ENCODE results near the gene CDK6.
A peak's percentile ranks its signal among the peaks of the same experiment; 100 is the strongest.

Gene CDK6

GRCh38 chr7:92674379-92674778 lies 162.0 kb downstream of the CDK6 start:
- H3K4me3 ChIP-seq (ENCODE audit: low read length): no peak overlapping the region
- TF ChIP-seq, protein P1, sequence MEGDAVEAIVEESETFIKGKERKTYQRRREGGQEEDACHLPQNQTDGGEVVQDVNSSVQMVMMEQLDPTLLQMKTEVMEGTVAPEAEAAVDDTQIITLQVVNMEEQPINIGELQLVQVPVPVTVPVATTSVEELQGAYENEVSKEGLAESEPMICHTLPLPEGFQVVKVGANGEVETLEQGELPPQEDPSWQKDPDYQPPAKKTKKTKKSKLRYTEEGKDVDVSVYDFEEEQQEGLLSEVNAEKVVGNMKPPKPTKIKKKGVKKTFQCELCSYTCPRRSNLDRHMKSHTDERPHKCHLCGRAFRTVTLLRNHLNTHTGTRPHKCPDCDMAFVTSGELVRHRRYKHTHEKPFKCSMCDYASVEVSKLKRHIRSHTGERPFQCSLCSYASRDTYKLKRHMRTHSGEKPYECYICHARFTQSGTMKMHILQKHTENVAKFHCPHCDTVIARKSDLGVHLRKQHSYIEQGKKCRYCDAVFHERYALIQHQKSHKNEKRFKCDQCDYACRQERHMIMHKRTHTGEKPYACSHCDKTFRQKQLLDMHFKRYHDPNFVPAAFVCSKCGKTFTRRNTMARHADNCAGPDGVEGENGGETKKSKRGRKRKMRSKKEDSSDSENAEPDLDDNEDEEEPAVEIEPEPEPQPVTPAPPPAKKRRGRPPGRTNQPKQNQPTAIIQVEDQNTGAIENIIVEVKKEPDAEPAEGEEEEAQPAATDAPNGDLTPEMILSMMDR (IDR thresholded peaks at IDR 0.05; ENCODE audit: low read depth, low read length): no peak
- no peak for TF ChIP-seq EZH2phosphoT487 (IDR thresholded peaks at IDR 0.05; ENCODE audit: low read depth)
- no peak overlapping the region for H3K4me2 ChIP-seq (ENCODE audit: low read length)
- no peaks in the 10 kb centered on the region for H3K27me3 ChIP-seq (ENCODE audit: low read depth, low read length)
- H3K27ac ChIP-seq (ENCODE audit: low read length): no peak overlapping the region
- no peaks in the 10 kb centered on the region for H3K79me2 ChIP-seq (ENCODE audit: low read length)
- no peaks in the 10 kb centered on the region for H3K9me3 ChIP-seq (ENCODE audit: insufficient read depth, low read length)
- no peak overlapping the region for H2AFZ ChIP-seq (ENCODE audit: low read depth, low read length)
- H3K9ac ChIP-seq (ENCODE audit: low read length): no peak overlapping the region
- peaks cover 12% of the 10 kb centered on the region for H3K36me3 ChIP-seq (replicated peaks; ENCODE audit: low read depth, low read length)
- peaks cover 19% of the 10 kb centered on the region for H3K4me1 ChIP-seq (ENCODE audit: low read length)
- no peaks in the 10 kb centered on the region for H4K20me1 ChIP-seq (ENCODE audit: insufficient read depth, low read length)

DNA sequence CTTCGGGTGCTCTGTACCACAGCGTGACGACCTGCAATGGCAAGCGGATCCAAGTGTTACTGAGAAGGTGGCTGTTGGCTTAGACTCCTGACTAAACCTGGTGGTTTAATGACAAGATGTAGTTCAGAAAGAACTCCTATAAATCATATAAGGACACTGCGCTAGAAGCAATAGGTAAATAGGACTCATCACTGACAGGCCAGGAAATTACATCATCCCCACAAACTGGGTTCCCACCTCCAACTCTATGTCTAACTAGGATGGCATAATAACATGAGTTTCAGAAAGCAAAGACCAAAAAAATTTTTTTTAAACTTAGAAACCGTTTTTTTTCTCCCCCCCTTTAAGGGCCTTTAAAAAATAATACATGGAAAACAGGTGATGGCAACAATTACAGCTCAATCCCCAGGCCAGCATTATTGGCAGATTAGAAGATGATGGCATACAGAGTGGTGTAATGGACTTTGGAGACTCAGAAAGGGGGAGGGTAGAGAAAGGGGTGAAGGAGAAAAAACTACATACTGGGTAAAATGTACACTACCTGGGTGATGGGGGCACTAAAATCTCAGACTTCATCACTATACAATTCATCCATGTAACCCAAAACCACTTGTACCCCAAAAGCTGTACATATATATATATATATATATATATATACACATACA lies 164.7 kb downstream of the CDK6 start:
- Histone ChIP-seq H3K4me1 (ENCODE audit: low read length) (peaks cover 19% of the 10 kb centered on the region), H3K27ac (ENCODE audit: low read length) (no peak overlapping the region), H3K36me3 (replicated peaks; ENCODE audit: low read depth, low read length) (peaks cover 12% of the 10 kb centered on the region), H2AFZ (ENCODE audit: low read depth, low read length) (no peak overlapping the region), H3K9me3 (ENCODE audit: insufficient read depth, low read length) (no peaks in the 10 kb centered on the region), H3K27me3 (ENCODE audit: low read depth, low read length) (no peaks in the 10 kb centered on the region), H3K9ac (ENCODE audit: low read length) (no peak overlapping the region), H4K20me1 (ENCODE audit: insufficient read depth, low read length) (no peaks in the 10 kb centered on the region), H3K79me2 (ENCODE audit: low read length) (no peaks in the 10 kb centered on the region; the same call in 1 of the 2 replicates), H3K4me2 (ENCODE audit: low read length) (no peak overlapping the region), H3K4me3 (ENCODE audit: low read length) (no peak overlapping the region)
- TF ChIP-seq, protein P1 (IDR thresholded peaks at IDR 0.05; ENCODE audit: low read depth, low read length): no peak
- no peak for TF ChIP-seq EZH2phosphoT487 (IDR thresholded peaks at IDR 0.05; ENCODE audit: low read depth)

GRCh38 chr7:92670204-92670851 lies 166.0 kb downstream of the CDK6 start:
- Histone ChIP-seq H3K27me3 (ENCODE audit: low read depth, low read length) (no peaks in the 10 kb centered on the region), H3K4me3 (ENCODE audit: low read length) (no peak overlapping the region), H3K79me2 (ENCODE audit: low read length) (no peaks in the 10 kb centered on the region; the same call in 1 of the 2 replicates), H3K36me3 (replicated peaks; ENCODE audit: low read depth, low read length) (peaks cover 15% of the 10 kb centered on the region), H3K9me3 (ENCODE audit: insufficient read depth, low read length) (no peaks in the 10 kb centered on the region), H3K9ac (ENCODE audit: low read length) (no peak overlapping the region), H3K4me2 (ENCODE audit: low read length) (0 out of 2 replicates have a peak overlapping the region, but pooled peaks have one; percentile 5), H3K4me1 (ENCODE audit: low read length) (peaks cover 19% of the 10 kb centered on the region), H2AFZ (ENCODE audit: low read depth, low read length) (no peak overlapping the region), H4K20me1 (ENCODE audit: insufficient read depth, low read length) (no peaks in the 10 kb centered on the region), H3K27ac (ENCODE audit: low read length) (no peak overlapping the region)
- no peak for TF ChIP-seq EZH2phosphoT487 (IDR thresholded peaks at IDR 0.05; ENCODE audit: low read depth)
- TF ChIP-seq, protein P1 (IDR thresholded peaks at IDR 0.05; ENCODE audit: low read depth, low read length): no peak

DNA sequence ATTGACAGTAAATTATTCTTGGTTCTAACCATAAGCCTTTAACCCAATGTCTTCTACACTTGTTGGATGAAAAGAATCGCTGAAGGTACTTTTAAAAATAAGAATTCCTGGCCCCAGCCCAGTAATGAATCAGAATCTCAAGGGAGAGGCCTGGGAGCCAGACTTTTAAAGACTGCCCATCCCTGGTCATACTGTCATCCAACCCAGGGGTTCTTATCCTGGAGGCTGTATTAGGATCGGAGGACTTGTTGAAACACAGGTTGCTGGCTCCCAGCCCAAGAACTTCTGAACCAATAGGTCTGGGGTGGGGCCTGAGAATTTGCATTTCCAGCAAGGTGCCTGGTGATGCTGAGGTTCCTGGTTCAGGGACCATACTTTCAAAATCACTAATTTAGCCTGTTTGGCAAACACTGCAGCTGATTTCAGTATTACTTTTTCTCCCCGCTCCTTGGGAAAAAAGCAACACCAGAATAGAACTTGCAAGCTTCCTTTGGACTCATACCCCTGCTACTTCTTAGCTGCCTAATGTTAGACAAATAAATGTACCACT lies 166.7 kb downstream of the CDK6 start:
- Histone ChIP-seq H3K27me3 (ENCODE audit: low read depth, low read length) (no peaks in the 10 kb centered on the region), H3K4me1 (ENCODE audit: low read length) (peaks cover 19% of the 10 kb centered on the region), H3K27ac (ENCODE audit: low read length) (no peak overlapping the region), H4K20me1 (ENCODE audit: insufficient read depth, low read length) (no peaks in the 10 kb centered on the region), H3K4me3 (ENCODE audit: low read length) (no peak overlapping the region), H3K36me3 (replicated peaks; ENCODE audit: low read depth, low read length) (peaks cover 15% of the 10 kb centered on the region), H3K9ac (ENCODE audit: low read length) (no peak overlapping the region), H3K9me3 (ENCODE audit: insufficient read depth, low read length) (no peaks in the 10 kb centered on the region), H3K79me2 (ENCODE audit: low read length) (no peaks in the 10 kb centered on the region; the same call in 1 of the 2 replicates), H2AFZ (ENCODE audit: low read depth, low read length) (no peak overlapping the region), H3K4me2 (ENCODE audit: low read length) (0 out of 2 replicates have a peak overlapping the region, but pooled peaks have one; percentile 5)
- TF ChIP-seq, protein P1 (IDR thresholded peaks at IDR 0.05; ENCODE audit: low read depth, low read length): no peak
- no peak for TF ChIP-seq EZH2phosphoT487 (IDR thresholded peaks at IDR 0.05; ENCODE audit: low read depth)

All from OCI-LY3 (cell line).